ENCODE measurements around the gene TOPORS.
"Not testable (repeated sequence)": the region's sequence is repeated elsewhere in the genome, so short reads cannot be mapped to it uniquely, and the experiment has no call there.

DNA sequence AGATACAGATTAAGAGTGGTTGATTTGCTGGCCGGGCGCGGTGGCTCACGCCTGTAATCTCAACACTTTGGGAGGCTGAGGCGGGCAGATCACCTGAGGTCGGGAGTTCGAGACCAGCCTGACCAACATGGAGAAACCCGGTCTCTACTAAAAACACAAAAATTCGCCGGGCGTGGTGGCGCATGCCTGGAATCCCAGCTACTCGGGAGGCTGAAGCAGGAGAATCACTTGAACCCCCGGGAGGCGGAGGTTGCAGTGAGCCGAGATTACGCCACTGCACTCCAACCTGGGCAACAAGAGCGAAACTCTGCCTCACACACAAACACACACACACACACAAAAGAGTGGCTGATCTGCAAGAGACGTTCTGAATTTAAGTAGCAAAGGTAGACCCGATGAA is 4.2 kb downstream of the TOPORS start:
- not testable (repeated sequence) for TF ChIP-seq EZH2phosphoT487 (conservative IDR thresholded peaks at IDR 0.05; ENCODE audit: low read length)
- TF ChIP-seq, protein P1, sequence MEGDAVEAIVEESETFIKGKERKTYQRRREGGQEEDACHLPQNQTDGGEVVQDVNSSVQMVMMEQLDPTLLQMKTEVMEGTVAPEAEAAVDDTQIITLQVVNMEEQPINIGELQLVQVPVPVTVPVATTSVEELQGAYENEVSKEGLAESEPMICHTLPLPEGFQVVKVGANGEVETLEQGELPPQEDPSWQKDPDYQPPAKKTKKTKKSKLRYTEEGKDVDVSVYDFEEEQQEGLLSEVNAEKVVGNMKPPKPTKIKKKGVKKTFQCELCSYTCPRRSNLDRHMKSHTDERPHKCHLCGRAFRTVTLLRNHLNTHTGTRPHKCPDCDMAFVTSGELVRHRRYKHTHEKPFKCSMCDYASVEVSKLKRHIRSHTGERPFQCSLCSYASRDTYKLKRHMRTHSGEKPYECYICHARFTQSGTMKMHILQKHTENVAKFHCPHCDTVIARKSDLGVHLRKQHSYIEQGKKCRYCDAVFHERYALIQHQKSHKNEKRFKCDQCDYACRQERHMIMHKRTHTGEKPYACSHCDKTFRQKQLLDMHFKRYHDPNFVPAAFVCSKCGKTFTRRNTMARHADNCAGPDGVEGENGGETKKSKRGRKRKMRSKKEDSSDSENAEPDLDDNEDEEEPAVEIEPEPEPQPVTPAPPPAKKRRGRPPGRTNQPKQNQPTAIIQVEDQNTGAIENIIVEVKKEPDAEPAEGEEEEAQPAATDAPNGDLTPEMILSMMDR (IDR thresholded peaks at IDR 0.05; ENCODE audit: insufficient read depth, low read length, poor library complexity, severe bottlenecking), result not testable (repeated sequence)
